Germinal center (tissue), 1 donor: ENCODE results near the gene VGLL3.
"Not testable (repeated sequence)": the region's sequence is repeated elsewhere in the genome, so short reads cannot be mapped to it uniquely, and the experiment has no call there.

Experiments
- DNase-seq: peaks from one replicate; pipeline ENCODE4 v3.0.0; 2012; ENCODE audit warnings: mixed read lengths, low spot score

VGLL3 gene

GRCh38 chr3:86990734-86991481 lies at the start of gene VGLL3:
VGLL3 (minus strand) TSS chr3:86991149; CDS start chr3:86990743, 406 bp downstream.
- peak; percentile 8 for DNase-seq

GRCh38 chr3:87037652-87038051 lies 46.7 kb upstream of the VGLL3 start:
- DNase-seq: no peak

- DNase-seq: no peak
These were observed 45.7 kb upstream of the VGLL3 start for GRCh38 chr3:87036671-87037070.

GRCh38 chr3:87035339-87035738 lies 44.4 kb upstream of the VGLL3 start:
- DNase-seq: no peak

GRCh38 chr3:87033205-87033604 lies 42.3 kb upstream of the VGLL3 start:
- no peak for DNase-seq

GRCh38 chr3:87025661-87026645 lies 35.0 kb upstream of the VGLL3 start:
- no peak for DNase-seq

GRCh38 chr3:87017370-87017769 lies 26.4 kb upstream of the VGLL3 start:
- DNase-seq: not testable (repeated sequence)

GRCh38 chr3:87009271-87009670 lies 18.3 kb upstream of the VGLL3 start:
- DNase-seq: no peak

- no peak for DNase-seq
These were observed 16.0 kb upstream of the VGLL3 start for GRCh38 chr3:87006844-87007439.

- DNase-seq: no peak
These were observed 13.9 kb upstream of the VGLL3 start for GRCh38 chr3:87004883-87005282.

GRCh38 chr3:87002346-87002745 lies 11.4 kb upstream of the VGLL3 start:
- DNase-seq: no peak

GRCh38 chr3:87001473-87002098 lies 10.6 kb upstream of the VGLL3 start:
- no peak for DNase-seq

- no peak for DNase-seq
These were observed 10.0 kb upstream of the VGLL3 start for GRCh38 chr3:87000940-87001339.

GRCh38 chr3:86998569-86998968 lies 7.6 kb upstream of the VGLL3 start:
- DNase-seq: no peak

- no peak for DNase-seq
These were observed 5.5 kb upstream of the VGLL3 start for GRCh38 chr3:86996261-86996955.

GRCh38 chr3:86995537-86995936 lies 4.6 kb upstream of the VGLL3 start:
- no peak for DNase-seq

- no peak for DNase-seq
These were observed 2.8 kb upstream of the VGLL3 start for GRCh38 chr3:86993704-86994103.

GRCh38 chr3:86991840-86992435 lies 989 bp upstream of the VGLL3 start:
- no peak for DNase-seq

- DNase-seq: no peak
These were observed 500 bp upstream of the VGLL3 start for GRCh38 chr3:86991482-86991815.

- DNase-seq: no peak
These were observed 776 bp downstream of the VGLL3 start for GRCh38 chr3:86990012-86990733.

GRCh38 chr3:86989611-86990010 lies 1.3 kb downstream of the VGLL3 start:
- no peak for DNase-seq
